ENCODE data around the gene ACTG2. TPM values are rescaled to one million over a fixed set of nuclear protein-coding genes. Genes with fewer than 3 reads are reported as not detected.

Gene ACTG2
- total RNA-seq, 4 donors from 2014 or later = 394 to 3,499 (median 729) TPM

DNA sequence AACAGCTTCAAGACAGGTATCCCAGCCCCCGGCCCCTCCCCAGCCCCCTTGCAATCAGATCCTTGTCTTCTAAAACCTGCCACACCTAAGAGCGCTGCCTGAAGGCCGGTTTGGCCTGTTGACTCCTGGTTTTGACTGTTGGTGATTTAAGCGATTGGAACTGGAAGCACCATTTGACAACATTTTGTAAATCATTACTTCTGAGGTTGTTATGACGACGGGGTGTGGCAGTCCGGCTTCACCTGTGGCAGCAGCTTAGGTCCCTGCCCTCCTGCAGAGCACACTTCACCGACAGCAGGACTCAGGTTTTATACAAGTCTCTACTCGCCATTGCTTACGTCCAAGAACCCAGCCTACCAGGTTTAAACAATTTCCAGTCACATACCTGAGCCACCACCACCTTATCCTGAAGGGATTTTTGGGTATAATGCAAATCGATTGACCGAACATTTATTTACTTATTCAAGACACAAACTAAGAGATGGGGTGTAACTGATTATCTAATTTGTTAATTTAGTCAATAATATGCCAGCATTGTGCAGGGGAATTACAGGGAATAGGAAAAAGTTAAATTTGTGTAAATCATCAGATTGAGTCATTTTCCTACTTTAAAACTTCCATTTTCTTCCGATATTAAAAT is 33.2 kb downstream of the ACTG2 start:
- TF ChIP-seq EP300 (IDR thresholded peaks at IDR 0.05; ENCODE audit: low read depth) (peak; percentile 36), POLR2A (IDR thresholded peaks at IDR 0.05) (peak; percentile 59), POLR2AphosphoS5 (IDR thresholded peaks at IDR 0.05) (peak; percentile 30 to 85 (median 75))
- TF ChIP-seq, protein P1, sequence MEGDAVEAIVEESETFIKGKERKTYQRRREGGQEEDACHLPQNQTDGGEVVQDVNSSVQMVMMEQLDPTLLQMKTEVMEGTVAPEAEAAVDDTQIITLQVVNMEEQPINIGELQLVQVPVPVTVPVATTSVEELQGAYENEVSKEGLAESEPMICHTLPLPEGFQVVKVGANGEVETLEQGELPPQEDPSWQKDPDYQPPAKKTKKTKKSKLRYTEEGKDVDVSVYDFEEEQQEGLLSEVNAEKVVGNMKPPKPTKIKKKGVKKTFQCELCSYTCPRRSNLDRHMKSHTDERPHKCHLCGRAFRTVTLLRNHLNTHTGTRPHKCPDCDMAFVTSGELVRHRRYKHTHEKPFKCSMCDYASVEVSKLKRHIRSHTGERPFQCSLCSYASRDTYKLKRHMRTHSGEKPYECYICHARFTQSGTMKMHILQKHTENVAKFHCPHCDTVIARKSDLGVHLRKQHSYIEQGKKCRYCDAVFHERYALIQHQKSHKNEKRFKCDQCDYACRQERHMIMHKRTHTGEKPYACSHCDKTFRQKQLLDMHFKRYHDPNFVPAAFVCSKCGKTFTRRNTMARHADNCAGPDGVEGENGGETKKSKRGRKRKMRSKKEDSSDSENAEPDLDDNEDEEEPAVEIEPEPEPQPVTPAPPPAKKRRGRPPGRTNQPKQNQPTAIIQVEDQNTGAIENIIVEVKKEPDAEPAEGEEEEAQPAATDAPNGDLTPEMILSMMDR (IDR thresholded peaks at IDR 0.05) = no peak
- H3K4me3 ChIP-seq = peak overlapping the region; percentile 7 to 85 (median 65)
- no peaks in the 10 kb centered on the region for H3K9me3 ChIP-seq
- in situ Hi-C loops (cut with MboI; ENCODE audit: low pct_ligation_motif_present in 1 of 4, low pct_unique_long_range_greater_than_20kb in 1 of 4, low sequenced_read_pairs in 3 of 4) = no loop called here
- H3K27me3 ChIP-seq = no peaks in the 10 kb centered on the region
- 35 to 57% methylated on average over 7 to 13 of the region's 13 CpGs for WGBS, 2 donors (ENCODE audit: low coverage in 1 of 2)
- H3K36me3 ChIP-seq = no peaks in the 10 kb centered on the region
- DNase-seq = peak; percentile 81
- peaks cover 18 to 39% (median 33%) of the 10 kb centered on the region in 4 donors for H3K4me1 ChIP-seq
- H3K27ac ChIP-seq = peak overlapping the region; percentile 94 to 99 (median 96)
- intact Hi-C loops (cut with DNase I; ENCODE audit: low total_unique reads) = loop anchor here (10.0 kb wide), 1 partner anchor 59 kb away; the partner anchor contains the start of gene TET3

DNA sequence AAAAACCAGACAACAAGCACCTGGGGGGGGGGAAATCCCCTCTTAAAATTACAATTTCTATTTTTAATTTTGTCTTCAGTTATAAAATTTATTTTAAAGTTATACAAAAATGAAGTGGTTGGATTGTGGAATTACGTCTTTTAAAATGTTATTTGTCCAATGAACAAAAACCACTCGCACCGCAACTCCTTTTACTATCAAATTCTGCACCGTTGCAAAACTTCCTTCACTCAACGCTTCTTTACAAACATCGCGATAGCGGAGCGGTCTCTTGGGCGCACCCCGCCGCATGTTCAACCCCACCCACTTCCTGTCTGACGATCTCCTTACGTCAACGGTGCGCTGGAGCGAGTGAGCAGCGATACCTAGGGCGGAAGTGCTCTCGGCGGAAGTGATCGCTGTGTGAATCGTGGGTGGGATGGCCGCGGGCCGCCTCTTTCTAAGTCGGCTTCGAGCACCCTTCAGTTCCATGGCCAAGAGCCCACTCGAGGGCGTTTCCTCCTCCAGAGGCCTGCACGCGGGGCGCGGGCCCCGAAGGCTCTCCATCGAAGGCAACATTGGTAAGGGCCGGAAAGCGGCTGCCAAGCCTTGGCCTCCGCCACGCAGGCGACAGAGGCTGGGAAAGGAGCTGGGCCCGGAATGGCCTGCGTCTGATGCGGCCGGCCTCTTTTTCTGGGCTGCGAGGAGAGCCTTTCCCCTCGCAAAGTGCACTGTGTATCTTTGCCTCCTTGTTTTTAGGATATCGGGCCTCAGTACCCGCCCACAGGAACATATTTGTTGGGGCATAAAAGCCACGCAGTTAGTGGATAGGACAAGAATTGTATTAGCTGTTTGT is 33.9 kb downstream of the ACTG2 start, which contains the start of gene DGUOK:
DGUOK (plus strand) TSS at position 388 of the 835 bp plus-strand sequence; CDS start at position 419, 31 bp downstream.
- 1 to 3% methylated on average over 12 to 37 of the region's 50 CpGs for WGBS, 2 donors (ENCODE audit: low coverage in 1 of 2)
- H3K4me1 ChIP-seq = peaks cover 18 to 46% (median 37%) of the 10 kb centered on the region in 4 donors
- no peaks in the 10 kb centered on the region for H3K9me3 ChIP-seq
- no peaks in the 10 kb centered on the region for H3K27me3 ChIP-seq
- peak within 1 kb of the TSS; percentile 62 to 85 (median 65) for H3K4me3 ChIP-seq
- intact Hi-C loops (cut with DNase I; ENCODE audit: low total_unique reads) (loop anchor here (10.0 kb wide), 1 partner anchor 58 kb away; the partner anchor contains the start of gene TET3), in situ Hi-C loops (cut with MboI; ENCODE audit: low pct_ligation_motif_present in 1 of 4, low pct_unique_long_range_greater_than_20kb in 1 of 4, low sequenced_read_pairs in 3 of 4) (no loop called here)
- TF ChIP-seq POLR2AphosphoS5 (IDR thresholded peaks at IDR 0.05) (peak; percentile 99), EP300 (IDR thresholded peaks at IDR 0.05; ENCODE audit: low read depth) (peak; percentile 3), POLR2A (IDR thresholded peaks at IDR 0.05) (peak; percentile 99)
- TF ChIP-seq, protein P1 (IDR thresholded peaks at IDR 0.05) = no peak
- H3K36me3 ChIP-seq = no peaks in the 10 kb centered on the region
- peak; percentile 99 for DNase-seq
- H3K27ac ChIP-seq = peak within 1 kb of the TSS; percentile 94 to 99 (median 96)

DNA sequence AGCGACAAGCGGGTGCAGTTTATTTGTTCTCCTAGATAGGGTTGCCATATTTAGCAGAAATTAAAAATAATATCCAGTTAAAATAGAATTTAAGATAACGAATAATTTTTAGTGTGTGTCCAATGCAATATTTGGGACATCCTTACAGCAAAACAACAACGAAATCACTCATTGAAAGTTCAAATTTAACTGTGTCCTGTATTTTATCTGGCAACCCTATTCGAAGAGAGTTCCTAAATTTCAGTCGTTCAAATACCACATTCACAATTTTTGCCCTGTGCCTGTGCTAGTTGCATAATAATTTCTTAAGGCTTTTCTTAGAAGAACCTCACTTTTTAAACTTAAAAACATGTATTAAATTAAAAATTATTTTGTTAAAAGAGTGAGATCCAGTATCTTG is 34.5 kb downstream of the ACTG2 start:
- H3K4me1 ChIP-seq = peaks cover 18 to 49% (median 38%) of the 10 kb centered on the region in 4 donors
- peak overlapping the region; percentile 94 to 99 (median 96) for H3K27ac ChIP-seq
- no peaks in the 10 kb centered on the region for H3K36me3 ChIP-seq
- in situ Hi-C loops (cut with MboI; ENCODE audit: low pct_ligation_motif_present in 1 of 4, low pct_unique_long_range_greater_than_20kb in 1 of 4, low sequenced_read_pairs in 3 of 4) (no loop called here), intact Hi-C loops (cut with DNase I; ENCODE audit: low total_unique reads) (loop anchor here (10.0 kb wide), 1 partner anchor 57 kb away; the partner anchor contains the start of gene TET3)
- peak overlapping the region; percentile 62 to 85 (median 65) for H3K4me3 ChIP-seq
- no peaks in the 10 kb centered on the region for H3K9me3 ChIP-seq
- 8 to 9% methylated on average over 4 to 6 of the region's 6 CpGs for WGBS, 2 donors (ENCODE audit: low coverage in 1 of 2)
- TF ChIP-seq, protein P1 (IDR thresholded peaks at IDR 0.05) = no peak
- TF ChIP-seq POLR2AphosphoS5 (IDR thresholded peaks at IDR 0.05) (no peak), EP300 (IDR thresholded peaks at IDR 0.05; ENCODE audit: low read depth) (no peak), POLR2A (IDR thresholded peaks at IDR 0.05) (no peak)
- DNase-seq = no peak
- no peaks in the 10 kb centered on the region for H3K27me3 ChIP-seq

DNA sequence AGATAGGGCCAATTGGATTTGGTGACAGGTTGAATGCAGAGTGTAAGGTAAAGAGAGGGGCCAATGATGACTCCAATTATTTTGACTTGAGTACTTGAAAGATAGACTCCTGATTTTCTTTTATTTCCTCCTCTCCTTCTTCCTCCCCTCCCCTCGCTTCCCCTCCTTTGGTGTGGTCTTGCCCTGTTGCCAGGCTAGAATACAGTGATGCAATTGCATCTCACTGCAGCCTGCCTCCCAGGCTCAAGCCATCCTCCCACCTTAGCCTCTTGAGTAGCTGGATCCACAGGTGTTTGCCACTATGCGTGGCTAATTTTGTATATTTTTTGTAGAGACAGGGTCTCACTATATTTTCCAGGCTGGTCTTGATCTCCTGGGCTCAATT is 36.1 kb downstream of the ACTG2 start:
- peak; percentile 52 for DNase-seq
- no peaks in the 10 kb centered on the region for H3K9me3 ChIP-seq
- peaks cover 18 to 50% (median 38%) of the 10 kb centered on the region in 4 donors for H3K4me1 ChIP-seq
- no peaks in the 10 kb centered on the region for H3K27me3 ChIP-seq
- no peaks in the 10 kb centered on the region for H3K36me3 ChIP-seq
- H3K27ac ChIP-seq = peak overlapping the region; percentile 94 to 99 (median 96)
- in situ Hi-C loops (cut with MboI; ENCODE audit: low pct_ligation_motif_present in 1 of 4, low pct_unique_long_range_greater_than_20kb in 1 of 4, low sequenced_read_pairs in 3 of 4) = no loop called here
- 57 to 64% methylated on average over 1 to 2 of the region's 2 CpGs for WGBS, 2 donors (ENCODE audit: low coverage in 1 of 2)
- intact Hi-C loops (cut with DNase I; ENCODE audit: low total_unique reads) = loop anchor here (10.0 kb wide), 1 partner anchor 56 kb away; the partner anchor contains the start of gene TET3
- H3K4me3 ChIP-seq = peak overlapping the region in 1 of 4 donors; percentile 66
- TF ChIP-seq, protein P1 (IDR thresholded peaks at IDR 0.05) = no peak
- TF ChIP-seq POLR2A (IDR thresholded peaks at IDR 0.05) (no peak), POLR2AphosphoS5 (IDR thresholded peaks at IDR 0.05) (no peak), EP300 (IDR thresholded peaks at IDR 0.05; ENCODE audit: low read depth) (no peak)

Data from transverse colon (tissue), 4 donors.